Activated CD8-positive, alpha-beta memory T cell treated with anti-CD3 and anti-CD28 coated beads, Interleukin-2, amount 50 U/mL, for 48 hours (primary cell): ENCODE data around the gene LMOD2.

Experiments used
- DNase-seq: peaks from one replicate; pipeline ENCODE4 v3.0.0-alpha.2; 2020

The LMOD2 gene

GRCh38 chr7:123674399-123675180 is 18.9 kb downstream of the LMOD2 start:
- no peak for DNase-seq

DNA sequence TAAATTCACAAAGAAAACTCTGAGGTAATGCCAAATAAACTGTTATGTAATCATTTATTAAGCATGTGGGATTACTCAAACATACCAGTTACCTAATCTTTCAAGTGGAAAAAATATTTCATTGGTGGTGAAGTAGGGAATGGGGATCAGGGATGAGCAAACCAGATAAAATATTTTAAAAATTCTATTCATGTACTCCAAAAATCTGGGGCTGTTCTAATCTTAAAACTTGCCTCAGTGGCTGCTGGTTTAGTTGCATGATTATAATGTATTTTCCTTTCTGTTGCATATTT is 19.5 kb downstream of the LMOD2 start:
- no peak for DNase-seq

DNA sequence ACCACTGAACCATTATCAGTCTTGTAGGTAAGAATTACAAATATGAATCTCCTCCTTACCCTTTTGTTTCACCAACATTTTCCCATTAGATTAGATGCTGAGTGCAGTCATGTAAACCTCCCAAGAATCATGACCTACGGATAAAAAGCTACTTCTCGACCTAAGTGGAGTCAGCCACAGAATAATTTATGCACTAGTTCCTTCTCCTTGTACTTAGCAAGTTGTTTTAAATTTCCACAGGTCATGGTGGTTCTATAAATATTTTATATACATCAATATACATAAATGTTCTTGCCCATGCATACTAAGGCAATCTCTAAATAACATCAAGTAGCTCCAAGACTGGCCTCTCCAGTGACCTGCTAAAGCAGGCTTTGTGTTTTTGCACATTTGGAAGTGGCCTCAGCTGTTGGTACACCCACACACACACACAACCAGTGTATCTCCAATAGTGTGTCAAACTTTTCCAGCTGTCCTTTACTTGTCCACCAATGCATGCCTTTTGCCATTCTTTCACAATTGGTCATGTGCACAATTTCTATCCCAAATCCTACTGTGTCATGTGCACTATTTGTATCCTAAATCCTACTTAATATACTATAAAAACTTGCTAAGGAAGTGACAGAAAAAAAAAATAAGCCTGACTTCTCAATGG is 21.5 kb downstream of the LMOD2 start:
- DNase-seq: no peak

GRCh38 chr7:123679614-123680013 is 23.9 kb downstream of the LMOD2 start:
- DNase-seq: no peak

DNA sequence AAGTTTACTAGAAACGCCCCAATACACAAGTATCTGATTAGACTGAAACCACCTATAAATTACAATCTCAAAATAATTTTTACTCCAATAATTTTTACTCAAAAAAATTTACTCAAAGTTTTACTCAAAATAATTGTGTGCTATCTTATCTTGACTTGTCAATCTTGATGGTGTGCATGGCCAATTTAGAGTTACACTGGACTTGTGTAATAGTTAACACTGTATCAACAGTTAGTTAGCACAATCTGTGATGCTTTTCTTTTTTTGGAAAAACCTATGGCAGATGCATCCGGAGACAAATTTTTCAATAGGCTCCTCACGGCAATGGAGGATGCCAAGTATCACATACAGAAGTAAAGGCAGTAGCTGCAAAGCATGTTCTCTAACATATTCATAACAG is 24.9 kb downstream of the LMOD2 start:
- no peak for DNase-seq

DNA sequence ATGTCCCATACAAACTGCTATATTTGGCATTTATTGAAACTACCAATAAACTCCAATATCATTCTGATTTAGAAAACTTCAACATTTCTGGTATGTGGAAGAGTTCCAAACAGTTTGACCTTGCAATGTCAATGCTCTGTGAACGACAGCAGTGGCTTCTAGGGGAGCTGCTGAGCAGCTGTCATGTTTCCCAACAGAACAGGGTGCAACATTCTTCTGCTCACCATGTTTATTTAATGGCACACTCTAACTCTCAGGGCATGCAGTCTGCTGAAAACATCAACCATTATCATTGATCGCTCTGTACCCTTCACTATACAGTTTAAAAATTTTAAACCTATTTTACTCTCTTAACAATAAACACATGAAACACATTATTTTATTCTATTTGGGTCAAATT is 25.9 kb downstream of the LMOD2 start:
- no peak for DNase-seq

DNA sequence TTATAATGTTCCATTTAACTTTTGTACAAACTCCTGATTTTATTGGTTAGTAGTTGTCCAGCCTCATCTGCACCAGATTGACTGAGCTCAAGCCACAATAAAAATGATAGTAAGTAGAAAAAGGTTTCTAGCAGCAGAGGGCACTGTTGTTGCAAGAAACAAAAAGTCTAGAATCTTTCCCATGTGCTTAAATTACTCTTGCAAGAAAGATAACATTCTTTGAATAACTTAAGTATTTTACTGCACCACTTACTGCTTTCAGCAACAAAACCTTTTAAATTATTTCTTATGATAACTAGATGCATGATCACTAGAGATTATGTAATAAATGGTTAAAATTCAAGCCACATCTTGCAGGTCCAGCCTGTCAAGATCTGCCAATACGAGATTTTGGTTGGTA is 27.0 kb downstream of the LMOD2 start:
- DNase-seq: no peak

- no peak for DNase-seq
Observed at GRCh38 chr7:123687161-123687560, 31.5 kb downstream of the LMOD2 start.

GRCh38 chr7:123687727-123688126 is 32.1 kb downstream of the LMOD2 start:
- no peak for DNase-seq

- no peak for DNase-seq
Observed at GRCh38 chr7:123689250-123689649, 33.6 kb downstream of the LMOD2 start.

- DNase-seq: no peak
Observed at GRCh38 chr7:123690550-123690949, 34.9 kb downstream of the LMOD2 start.

DNA sequence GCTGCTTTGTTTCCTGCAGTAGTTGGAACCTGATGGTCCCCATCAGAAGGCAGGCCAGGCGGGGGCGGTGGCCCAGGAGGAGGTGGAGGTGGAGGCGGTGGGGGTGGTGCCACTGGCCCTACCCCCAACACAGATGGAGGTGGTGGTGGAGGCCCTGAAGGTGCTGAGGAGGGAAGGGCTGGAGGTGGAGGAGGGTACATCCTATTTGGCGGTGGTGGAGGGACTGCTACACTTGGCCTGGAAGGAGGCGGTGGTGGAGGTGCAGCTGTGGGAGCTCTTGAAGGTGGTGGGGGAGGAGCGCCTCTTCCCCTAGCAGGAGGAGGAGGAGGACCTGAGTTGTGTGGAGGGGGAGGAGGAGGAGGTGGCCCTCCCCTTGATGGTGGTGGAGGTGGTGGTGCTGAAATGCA is 36.8 kb downstream of the LMOD2 start:
- DNase-seq: no peak

- DNase-seq: no peak
Observed at GRCh38 chr7:123695944-123696677, 40.4 kb downstream of the LMOD2 start.

GRCh38 chr7:123705211-123705901 is 49.7 kb downstream of the LMOD2 start:
- no peak for DNase-seq

GRCh38 chr7:123709525-123709924 is 53.9 kb downstream of the LMOD2 start:
- no peak for DNase-seq

- DNase-seq: no peak
Observed at GRCh38 chr7:123710683-123711082, 55.0 kb downstream of the LMOD2 start.

- DNase-seq: no peak
Observed at GRCh38 chr7:123711832-123712293, 56.2 kb downstream of the LMOD2 start.

- DNase-seq: no peak
Observed at GRCh38 chr7:123712619-123713018, 57.0 kb downstream of the LMOD2 start.
